ENCODE measurements around the gene EHMT1. TPM values are rescaled to one million over a fixed set of nuclear protein-coding genes. Genes with fewer than 3 reads are reported as not detected.

The EHMT1 gene
- total and polyA plus RNA-seq, 2 experiments from 2014 or later: 162 to 177 TPM

GRCh38 chr9:137694236-137694959 is 75.6 kb downstream of the EHMT1 start:
- Histone ChIP-seq H3K4me3 (no peak overlapping the region), H2AFZ (no peak overlapping the region), H3F3A (replicated peaks; ENCODE audit: low read depth) (peaks cover 8% of the 10 kb centered on the region; the same call in 1 of the 2 replicates), H3K27ac (ENCODE audit: low read depth) (peak overlapping the region; percentile 81), H3K4me2 (no peak overlapping the region), H4K20me1 (replicated peaks; ENCODE audit: insufficient read depth) (peaks cover 33% of the 10 kb centered on the region), H3K27me3 (ENCODE audit: insufficient read depth) (no peaks in the 10 kb centered on the region), H3K79me2 (replicated peaks; ENCODE audit: insufficient read depth) (peaks cover 88% of the 10 kb centered on the region), H3K9me2 (ENCODE audit: insufficient read depth) (no peaks in the 10 kb centered on the region), H3K4me1 (ENCODE audit: insufficient read depth) (peaks cover 61% of the 10 kb centered on the region), H3K36me3 (ENCODE audit: insufficient read depth) (no peaks in the 10 kb centered on the region)
- no peaks in the 10 kb centered on the region; the same call in 2 of the 3 replicates for H3K36me3 Mint-ChIP-seq (ENCODE audit: low read depth)
- H3K9me3 Mint-ChIP-seq: no peaks in the 10 kb centered on the region
- H3K27me3 Mint-ChIP-seq (ENCODE audit: insufficient read depth, low read depth, poor library complexity): peaks cover 4% of the 10 kb centered on the region
- H3K4me1 Mint-ChIP-seq: peaks cover 73% of the 10 kb centered on the region
- ATAC-seq (peak; percentile 33), DNase-seq (ENCODE audit: low spot score) (no peak)
- peak overlapping the region; percentile 25 for H3K27ac Mint-ChIP-seq
- peak in 1 of 2 experiments; percentile 19; a peak in 1 of 4 replicates for TF ChIP-seq CTCF (conservative IDR thresholded peaks at IDR 0.05; ENCODE audit: low read depth in 2 of 2)
- no peak for TF ChIP-seq CREB1 (CRISPR knock-in tag; IDR thresholded peaks at IDR 0.05; ENCODE audit: low read depth)
- no peak overlapping the region; the same call in 2 of the 3 replicates for H3K4me3 Mint-ChIP-seq

DNA sequence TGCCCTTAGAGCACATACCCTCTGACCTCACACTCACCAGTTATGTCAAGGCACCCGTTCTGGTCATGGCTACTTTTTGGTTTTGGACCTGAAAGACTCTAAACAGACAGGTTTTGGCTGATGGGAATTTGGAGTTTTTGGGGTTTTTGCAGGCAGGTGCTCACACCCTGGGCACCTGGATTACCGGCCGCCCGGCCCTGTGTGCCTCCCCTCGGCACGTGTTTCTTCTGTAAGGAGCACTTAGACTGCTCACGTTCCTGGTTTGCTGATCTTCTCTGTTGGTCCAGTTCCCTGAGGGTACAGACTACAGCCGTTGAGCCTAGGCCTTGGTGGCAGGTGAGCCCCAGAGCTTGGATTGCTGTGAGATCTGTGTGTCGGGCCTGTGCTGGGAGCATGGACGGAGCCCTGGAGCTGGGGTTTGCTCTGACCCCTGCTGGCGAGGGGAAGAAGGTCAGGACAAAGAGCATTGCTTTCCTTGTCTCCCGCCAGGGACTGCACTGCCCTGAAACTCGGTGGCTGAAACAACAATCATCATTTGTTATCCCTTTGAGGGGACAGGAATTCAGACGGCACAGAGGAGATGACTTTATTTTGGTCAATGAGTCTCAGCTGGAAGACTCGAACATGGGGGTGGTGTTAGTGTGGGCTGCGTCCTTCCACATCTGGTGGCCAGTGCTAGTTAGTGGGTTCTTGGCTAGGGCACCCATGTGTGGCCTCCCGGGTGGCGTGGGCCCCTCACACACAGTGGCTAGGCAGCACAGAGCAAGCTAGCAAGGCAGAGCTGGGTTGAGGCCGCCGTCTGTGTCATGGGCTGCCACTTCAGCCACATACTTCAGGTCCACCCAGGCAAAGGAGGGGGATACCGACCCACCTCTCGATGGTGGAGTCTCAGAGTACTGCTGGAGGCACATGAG is 76.4 kb downstream of the EHMT1 start:
- peak overlapping the region; percentile 81 for H3K27ac ChIP-seq (ENCODE audit: low read depth)
- peaks cover 88% of the 10 kb centered on the region for H3K79me2 ChIP-seq (replicated peaks; ENCODE audit: insufficient read depth)
- peaks cover 53% of the 10 kb centered on the region for H3K4me1 ChIP-seq (ENCODE audit: insufficient read depth)
- peaks cover 28% of the 10 kb centered on the region for H4K20me1 ChIP-seq (replicated peaks; ENCODE audit: insufficient read depth)
- no peaks in the 10 kb centered on the region for H3K36me3 ChIP-seq (ENCODE audit: insufficient read depth)
- Mint-ChIP-seq H3K4me3 (no peak overlapping the region; the same call in 2 of the 3 replicates), H3K9me3 (no peaks in the 10 kb centered on the region; the same call in 2 of the 3 replicates), H3K4me1 (peaks cover 65% of the 10 kb centered on the region), H3K27me3 (ENCODE audit: insufficient read depth, low read depth, poor library complexity) (peaks cover 4% of the 10 kb centered on the region), H3K36me3 (ENCODE audit: low read depth) (peaks cover 2% of the 10 kb centered on the region), H3K27ac (peak overlapping the region; percentile 25)
- H3K4me2 ChIP-seq: no peak overlapping the region
- no peaks in the 10 kb centered on the region for H3K27me3 ChIP-seq (ENCODE audit: insufficient read depth)
- H3K4me3 ChIP-seq: no peak overlapping the region
- no peaks in the 10 kb centered on the region for H3K9me2 ChIP-seq (ENCODE audit: insufficient read depth)
- ATAC-seq: peak; percentile 94
- DNase-seq (ENCODE audit: low spot score): peak; percentile 89
- H3F3A ChIP-seq (replicated peaks; ENCODE audit: low read depth): peaks cover 8% of the 10 kb centered on the region; the same call in 1 of the 2 replicates
- H2AFZ ChIP-seq: no peak overlapping the region
- TF ChIP-seq CTCF (conservative IDR thresholded peaks at IDR 0.05; ENCODE audit: low read depth in 2 of 2) (peak; percentile 75 to 89), EZH2 (IDR thresholded peaks at IDR 0.05; ENCODE audit: low read depth, unreplicated experiment) (no peak)
